K562 (cell line): ENCODE data around the gene RNF167. TPM values are rescaled to one million over a fixed set of nuclear protein-coding genes. Genes with fewer than 3 reads are reported as not detected.

Source experiments
- CBFA2T2 ChIP-seq: fragments of 450-650 bp; conservative IDR thresholded peaks from 2 replicates; pipeline ENCODE4 v1.6.1; 2017; ENCODE audit warnings: mild to moderate bottlenecking
- CBX8 ChIP-seq: fragments of 200-600 bp; sonication (generic); IDR thresholded peaks from 2 replicates; pipeline ENCODE4 v1.6.1; 2012; ENCODE audit warnings: borderline replicate concordance, mixed run types, low read depth, mild to moderate bottlenecking, moderate library complexity, mixed read lengths, low read length, control low read depth, inconsistent platforms; ENCODE audit not compliant: poor library complexity, severe bottlenecking; ENCODE audit errors: extremely low read depth
- HOMEZ ChIP-seq: fragments of 250-450 bp; sonication (Bioruptor Pico); IDR thresholded peaks from 2 replicates; pipeline ENCODE4 v1.4.0; 2020; ENCODE audit warnings: mild to moderate bottlenecking, moderate library complexity
- JUN ChIP-seq, 2 experiments: sonication (generic) in 1 of 2; formaldehyde crosslinking in 1 of 2; IDR thresholded peaks; 2 replicates each; pipeline versions ENCODE4 v1.6.1 to v1.8.0; 2012 to 2022; ENCODE audit warnings: borderline replicate concordance in 2 of 2, mild to moderate bottlenecking in 2 of 2, improper control_type of control experiment in 1 of 2, low read depth in 1 of 2, low read length in 1 of 2, missing genetic modification reagents in 1 of 2
- MLLT1 ChIP-seq, 2 experiments: fragments of 450-650 bp; IDR thresholded peaks; 2 replicates each; pipeline ENCODE4 v1.6.1; 2016
- NELFE ChIP-seq: IDR thresholded peaks from 2 replicates; pipeline ENCODE4 v1.6.1; 2011; ENCODE audit warnings: mild to moderate bottlenecking; ENCODE audit not compliant: insufficient read depth, insufficient read length
- SIN3B ChIP-seq: fragments of 450-650 bp; IDR thresholded peaks from 2 replicates; pipeline ENCODE4 v1.6.1; 2017; ENCODE audit warnings: low read depth, mild to moderate bottlenecking, moderate library complexity
- SRSF9 ChIP-seq: fragments of 200-400 bp; formaldehyde crosslinking; IDR thresholded peaks from 2 replicates; pipeline ENCODE4 v1.6.1; 2017; ENCODE audit warnings: low read depth, low read length, borderline replicate concordance
- TCF7 ChIP-seq: sonication (generic); IDR thresholded peaks from 2 replicates; pipeline ENCODE4 v1.6.1; 2016; ENCODE audit warnings: antibody characterized with exemption, borderline replicate concordance
- THRAP3 ChIP-seq: fragments of 450-650 bp; IDR thresholded peaks from 2 replicates; pipeline ENCODE4 v1.6.1; 2016; ENCODE audit warnings: mild to moderate bottlenecking, inconsistent platforms, borderline replicate concordance
- USF1 ChIP-seq: sonication (generic); formaldehyde crosslinking; IDR thresholded peaks from 2 replicates; pipeline ENCODE4 v1.9.0; 2022; ENCODE audit warnings: mild to moderate bottlenecking, missing genetic modification reagents
- YBX1 ChIP-seq: fragments of 450-650 bp; IDR thresholded peaks from 2 replicates; pipeline ENCODE4 v1.7.1; 2016; ENCODE audit warnings: mild to moderate bottlenecking
- ZNF197 ChIP-seq: fragments of 200-800 bp; sonication (Bioruptor generic); IDR thresholded peaks from 2 replicates; pipeline ENCODE4 v1.6.1; 2016; ENCODE audit warnings: low read depth, missing genetic modification characterization, missing compliant biosample characterization
- ZNF23 ChIP-seq: fragments of 250-450 bp; sonication (Bioruptor Pico); IDR thresholded peaks from 2 replicates; pipeline ENCODE4 v1.4.0; 2020; ENCODE audit warnings: mild to moderate bottlenecking
- polyA plus RNA-seq, 8 experiments: library from polyadenylated mRNA; depleted of rRNA in 4 of 8; stranded (reverse) in 5 of 8; unstranded in 3 of 8; fragments of >200 nt; fragmentation: Nextera tagmentation in 2 of 8; fragmentation: Illumina TruSeq in 1 of 8; extraction: Ambion mirVana in 2 of 8; extraction: Trizol in 1 of 8; gene quantifications; 2 replicates each; pipeline versions ENCODE4 v1.2.1 to v1.2.3, GENCODE V29; 2011 to 2014; ENCODE audit warnings: inconsistent platforms in 1 of 8, missing spikeins in 1 of 8
- total RNA-seq, 7 experiments: library from RNA; depleted of rRNA in 6 of 7; stranded (reverse); fragments of >200 nt in 6 of 7; fragmentation: Illumina TruSeq in 2 of 7; extraction: Trizol in 2 of 7; gene quantifications; 2 replicates each; pipeline versions ENCODE4 v1.2.1 to v1.2.3, GENCODE V29; 2011 to 2021; ENCODE audit warnings: low replicate concordance in 1 of 7
- TF ChIP-seq, protein P1 (sequence below), 3 experiments: fragments of 200-800 bp in 1 of 3; sonication (Bioruptor generic) in 1 of 3; sonication (generic) in 1 of 3; formaldehyde crosslinking in 1 of 3; IDR thresholded peaks; 2 replicates each; pipeline versions ENCODE4 v1.6.1 to v1.8.0; 2016 to 2022; ENCODE audit warnings: mild to moderate bottlenecking in 2 of 3, missing compliant biosample characterization in 2 of 3, missing genetic modification characterization in 2 of 3, missing genetic modification reagents in 1 of 3
- TF ChIP-seq, protein P2 (sequence below): fragments of 250-450 bp; sonication (Bioruptor Pico); IDR thresholded peaks from 2 replicates; pipeline ENCODE4 v1.5.0; 2020; ENCODE audit warnings: mild to moderate bottlenecking

The RNF167 gene
- total and polyA plus RNA-seq, 9 of the 15 experiments (the other 6 are each of a cell fraction or from before 2014, with no cell fraction given), result 16.5 to 143 (median 45.5) TPM

DNA sequence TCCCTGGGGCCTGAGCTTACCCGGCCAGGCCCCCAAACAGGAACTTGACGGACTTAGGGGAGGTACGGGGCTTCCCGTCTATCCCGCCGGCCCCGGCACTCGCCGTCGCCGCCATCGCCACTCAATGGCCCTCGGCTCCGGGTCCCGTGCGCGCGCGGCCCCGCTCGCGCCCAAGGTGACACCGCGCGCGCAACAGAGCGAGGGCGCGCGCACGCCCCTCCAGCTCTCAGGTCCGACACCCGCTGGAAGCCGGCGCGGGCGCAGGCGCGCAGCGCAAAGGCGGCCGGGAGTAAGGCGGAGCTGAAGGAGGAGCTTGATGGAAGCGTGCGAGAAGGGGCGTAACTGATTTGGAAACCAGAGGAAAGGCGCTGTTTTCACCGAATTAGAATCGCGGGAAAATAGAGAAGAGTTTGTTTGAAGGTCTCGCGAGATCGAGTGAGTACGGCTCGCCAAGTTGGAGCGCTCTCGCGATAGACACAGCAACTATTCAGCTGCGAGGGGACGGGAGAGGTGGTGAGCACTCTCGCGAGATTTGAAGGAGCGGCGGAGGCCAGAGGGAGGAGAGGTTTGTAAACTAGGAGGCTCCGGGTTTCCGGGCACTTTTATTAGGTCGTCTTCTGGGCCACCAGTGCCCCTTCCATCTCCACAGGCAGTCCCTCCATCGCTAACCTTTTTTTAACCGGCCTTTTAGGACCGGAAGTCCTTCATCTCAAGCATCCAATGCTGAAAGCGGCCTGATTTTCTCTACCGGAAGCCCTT, at the start of gene RNF167, which contains the start of gene SLC25A11 (continued):
- TF ChIP-seq SRSF9 (no peak), THRAP3 (no peak), TCF7 (no peak), SIN3B (peak; percentile 60; the same call in 1 of the 2 replicates), CBX8 (no peak), ZNF197 (CRISPR knock-in tag) (0 out of 2 replicates have a peak, but pooled peaks have one; percentile 14), ZNF23 (CRISPR knock-in tag) (no peak), JUN (IDR thresholded peaks at IDR 0.05; ENCODE audit: borderline replicate concordance, low read depth, low read length) (peak; percentile 22; the same call in 1 of the 2 replicates), JUN (CRISPR knock-in tag; IDR thresholded peaks at IDR 0.05; ENCODE audit: borderline replicate concordance) (no peak), NELFE (no peak), MLLT1 (IDR thresholded peaks at IDR 0.05) (no peak), YBX1 (no peak), USF1 (no peak), CBFA2T2 (no peak), HOMEZ (CRISPR knock-in tag) (no peak)
- TF ChIP-seq, protein P1, sequence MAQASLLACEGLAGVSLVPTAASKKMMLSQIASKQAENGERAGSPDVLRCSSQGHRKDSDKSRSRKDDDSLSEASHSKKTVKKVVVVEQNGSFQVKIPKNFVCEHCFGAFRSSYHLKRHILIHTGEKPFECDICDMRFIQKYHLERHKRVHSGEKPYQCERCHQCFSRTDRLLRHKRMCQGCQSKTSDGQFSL (CRISPR knock-in tag; IDR thresholded peaks at IDR 0.05), result 0 out of 2 replicates have a peak, but pooled peaks have one; percentile 33
- TF ChIP-seq, protein P1 (tag; IDR thresholded peaks at IDR 0.05), result no peak
- TF ChIP-seq, protein P2, sequence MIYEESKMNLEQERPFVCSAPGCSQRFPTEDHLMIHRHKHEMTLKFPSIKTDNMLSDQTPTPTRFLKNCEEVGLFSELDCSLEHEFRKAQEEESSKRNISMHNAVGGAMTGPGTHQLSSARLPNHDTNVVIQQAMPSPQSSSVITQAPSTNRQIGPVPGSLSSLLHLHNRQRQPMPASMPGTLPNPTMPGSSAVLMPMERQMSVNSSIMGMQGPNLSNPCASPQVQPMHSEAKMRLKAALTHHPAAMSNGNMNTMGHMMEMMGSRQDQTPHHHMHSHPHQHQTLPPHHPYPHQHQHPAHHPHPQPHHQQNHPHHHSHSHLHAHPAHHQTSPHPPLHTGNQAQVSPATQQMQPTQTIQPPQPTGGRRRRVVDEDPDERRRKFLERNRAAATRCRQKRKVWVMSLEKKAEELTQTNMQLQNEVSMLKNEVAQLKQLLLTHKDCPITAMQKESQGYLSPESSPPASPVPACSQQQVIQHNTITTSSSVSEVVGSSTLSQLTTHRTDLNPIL (CRISPR knock-in tag), result no peak
